OCI-LY7 (cell line): ENCODE results near the gene ZNF189. TPM values are rescaled to one million over a fixed set of nuclear protein-coding genes. Genes with fewer than 3 reads are reported as not detected.

Source experiments
- BruUV-seq: library from RNA; stranded (reverse); fragments of 400-500 nt; replicated peaks from 2 replicates; lab custom pipeline; 2021; lab: Mats Ljungman, UMichigan
- CTCF ChIA-PET: fragments of 300-600 bp; sonication (Branson Sonifier 250); formaldehyde crosslinking; loops from one replicate; lab custom pipeline; 2022; ENCODE audit warnings: antibody characterized with exemption; ENCODE audit not compliant: unreplicated experiment; lab: Charles Lee
- POLR2A ChIA-PET: fragments of 300-600 bp; sonication (Branson Sonifier 250); formaldehyde crosslinking; loops from one replicate; lab custom pipeline; 2022; ENCODE audit warnings: antibody characterized with exemption; lab: Charles Lee
- DNase-seq: peaks from one replicate; pipeline ENCODE4 v3.0.0-alpha.2; 2015; ENCODE audit warnings: low spot score
- H2AFZ ChIP-seq: fragments of 200-600 bp; sonication (generic), shearing (Covaris generic); 2 replicates; pipeline ENCODE4 v1.6.1; 2014; ENCODE audit warnings: mild to moderate bottlenecking, antibody characterized with exemption, low read length, moderate library complexity
- H3K27ac ChIP-seq: fragments of 200-600 bp; sonication (generic); 2 replicates; pipeline ENCODE4 v1.5.1; 2014; ENCODE audit warnings: mixed run types, low read depth, mild to moderate bottlenecking, moderate library complexity, low read length, inconsistent platforms; ENCODE audit not compliant: poor library complexity, severe bottlenecking
- H3K36me3 ChIP-seq: fragments of 200-600 bp; sonication (generic); 2 replicates; pipeline ENCODE4 v1.6.1; 2014; ENCODE audit warnings: mild to moderate bottlenecking, antibody characterized with exemption, low read length, moderate library complexity, mixed read lengths; ENCODE audit not compliant: insufficient read depth
- H3K4me1 ChIP-seq: fragments of 200-600 bp; sonication (generic); 2 replicates; pipeline ENCODE4 v1.5.1; 2014; ENCODE audit warnings: mild to moderate bottlenecking, low read length; ENCODE audit not compliant: insufficient read depth, poor library complexity, severe bottlenecking
- H3K4me2 ChIP-seq: fragments of 200-600 bp; sonication (generic); 2 replicates; pipeline ENCODE4 v1.6.1; 2014; ENCODE audit warnings: mild to moderate bottlenecking, low read length
- H3K4me3 ChIP-seq: fragments of 200-600 bp; sonication (generic); 2 replicates; pipeline ENCODE4 v1.5.1; 2014; ENCODE audit warnings: mild to moderate bottlenecking, low read depth, low read length; ENCODE audit not compliant: poor library complexity, severe bottlenecking
- H3K79me2 ChIP-seq: fragments of 200-600 bp; sonication (generic); 2 replicates; pipeline ENCODE4 v1.6.1; 2016; ENCODE audit warnings: low read depth, mild to moderate bottlenecking, low read length, moderate library complexity, mixed read lengths; ENCODE audit not compliant: insufficient read depth
- H3K9me2 ChIP-seq: fragments of 200-600 bp; sonication (generic); 2 replicates; pipeline ENCODE4 v1.6.1; 2016; ENCODE audit warnings: mild to moderate bottlenecking, low read length, mixed read lengths; ENCODE audit not compliant: insufficient read depth
- H3K9me3 ChIP-seq: fragments of 200-600 bp; sonication (generic); 2 replicates; pipeline ENCODE4 v1.6.1; 2014; ENCODE audit warnings: mild to moderate bottlenecking, mixed run types, low read length, mixed read lengths
- H4K20me1 ChIP-seq: fragments of 200-600 bp; sonication (generic); 2 replicates; pipeline ENCODE4 v1.6.1; 2014; ENCODE audit warnings: mild to moderate bottlenecking, antibody characterized with exemption, low read length, moderate library complexity, mixed read lengths; ENCODE audit not compliant: insufficient read depth
- EZH2phosphoT487 ChIP-seq: fragments of 200-600 bp; sonication (generic); IDR thresholded peaks from 2 replicates; pipeline ENCODE4 v1.6.1; 2018; ENCODE audit warnings: low read depth, borderline replicate concordance, mild to moderate bottlenecking, mixed run types, antibody characterized with exemption, low read length, moderate library complexity, mixed read lengths
- intact Hi-C: fragments of 100-400 bp; cut with micrococcal nuclease; formaldehyde crosslinking; loops from one replicate; pipeline ENCODE4 v1.10.0; 2022; ENCODE audit not compliant: unreplicated experiment
- total RNA-seq, 2 experiments: library from RNA; depleted of rRNA in 1 of 2; stranded (reverse); fragments of >200 nt in 1 of 2; shearing (Covaris generic) in 1 of 2; gene quantifications; 2 replicates each; pipeline ENCODE4 v1.2.3, GENCODE V29; 2014 to 2022
- TF ChIP-seq, protein P1 (sequence below): fragments of 200-600 bp; sonication (generic); conservative IDR thresholded peaks from 2 replicates; pipeline ENCODE4 v1.5.1; 2014; ENCODE audit warnings: mild to moderate bottlenecking, antibody characterized with exemption, low read length, moderate library complexity, mixed read lengths

ZNF189 gene
- total RNA-seq, 2 experiments from 2014 or later: 11.0 to 17.3 TPM

DNA sequence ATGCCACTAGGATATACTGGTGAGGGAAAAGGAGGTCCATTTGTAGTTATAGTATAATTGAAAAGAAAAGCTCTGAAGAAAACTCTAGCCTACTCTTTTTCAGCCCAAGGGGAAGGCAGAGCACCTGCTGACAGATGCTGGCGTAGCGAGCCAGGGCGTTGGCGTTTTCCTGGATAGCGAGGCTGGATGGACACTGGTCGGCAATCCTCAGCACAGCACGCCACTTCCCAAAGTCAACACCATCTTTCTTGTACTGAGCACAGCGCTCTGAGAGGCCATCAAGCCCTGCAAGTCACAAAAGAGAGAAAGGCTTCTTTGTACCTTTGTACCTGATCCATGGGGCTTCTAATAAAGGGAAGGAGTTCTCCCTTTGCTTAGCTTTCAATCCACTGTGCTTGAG is 28.7 kb downstream of the ZNF189 start:
- Histone ChIP-seq H3K36me3 (no peaks in the 10 kb centered on the region), H4K20me1 (no peaks in the 10 kb centered on the region), H3K4me2 (peak overlapping the region; percentile 64), H3K79me2 (no peaks in the 10 kb centered on the region), H3K27ac (peak overlapping the region; percentile 74), H3K4me3 (no peak overlapping the region), H3K4me1 (peaks cover 21% of the 10 kb centered on the region), H3K9me3 (no peaks in the 10 kb centered on the region), H3K9me2 (no peaks in the 10 kb centered on the region), H2AFZ (peak overlapping the region; percentile 93; the same call in 1 of the 2 replicates)
- BruUV-seq: no TSS peak
- intact Hi-C loops: no loop called here
- TF ChIP-seq EZH2phosphoT487: no peak
- TF ChIP-seq, protein P1, sequence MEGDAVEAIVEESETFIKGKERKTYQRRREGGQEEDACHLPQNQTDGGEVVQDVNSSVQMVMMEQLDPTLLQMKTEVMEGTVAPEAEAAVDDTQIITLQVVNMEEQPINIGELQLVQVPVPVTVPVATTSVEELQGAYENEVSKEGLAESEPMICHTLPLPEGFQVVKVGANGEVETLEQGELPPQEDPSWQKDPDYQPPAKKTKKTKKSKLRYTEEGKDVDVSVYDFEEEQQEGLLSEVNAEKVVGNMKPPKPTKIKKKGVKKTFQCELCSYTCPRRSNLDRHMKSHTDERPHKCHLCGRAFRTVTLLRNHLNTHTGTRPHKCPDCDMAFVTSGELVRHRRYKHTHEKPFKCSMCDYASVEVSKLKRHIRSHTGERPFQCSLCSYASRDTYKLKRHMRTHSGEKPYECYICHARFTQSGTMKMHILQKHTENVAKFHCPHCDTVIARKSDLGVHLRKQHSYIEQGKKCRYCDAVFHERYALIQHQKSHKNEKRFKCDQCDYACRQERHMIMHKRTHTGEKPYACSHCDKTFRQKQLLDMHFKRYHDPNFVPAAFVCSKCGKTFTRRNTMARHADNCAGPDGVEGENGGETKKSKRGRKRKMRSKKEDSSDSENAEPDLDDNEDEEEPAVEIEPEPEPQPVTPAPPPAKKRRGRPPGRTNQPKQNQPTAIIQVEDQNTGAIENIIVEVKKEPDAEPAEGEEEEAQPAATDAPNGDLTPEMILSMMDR: no peak
- ChIA-PET POLR2A (interaction anchor here (0.5 to 1.8 kb wide), 8 partner anchors 8 to 193 kb away, joined by 3 to 7 read pairs (median 3); partner anchors contain the start of genes ALDOB, MRPL50 and ZNF189), CTCF (no interaction called here)
- no peak for DNase-seq

DNA sequence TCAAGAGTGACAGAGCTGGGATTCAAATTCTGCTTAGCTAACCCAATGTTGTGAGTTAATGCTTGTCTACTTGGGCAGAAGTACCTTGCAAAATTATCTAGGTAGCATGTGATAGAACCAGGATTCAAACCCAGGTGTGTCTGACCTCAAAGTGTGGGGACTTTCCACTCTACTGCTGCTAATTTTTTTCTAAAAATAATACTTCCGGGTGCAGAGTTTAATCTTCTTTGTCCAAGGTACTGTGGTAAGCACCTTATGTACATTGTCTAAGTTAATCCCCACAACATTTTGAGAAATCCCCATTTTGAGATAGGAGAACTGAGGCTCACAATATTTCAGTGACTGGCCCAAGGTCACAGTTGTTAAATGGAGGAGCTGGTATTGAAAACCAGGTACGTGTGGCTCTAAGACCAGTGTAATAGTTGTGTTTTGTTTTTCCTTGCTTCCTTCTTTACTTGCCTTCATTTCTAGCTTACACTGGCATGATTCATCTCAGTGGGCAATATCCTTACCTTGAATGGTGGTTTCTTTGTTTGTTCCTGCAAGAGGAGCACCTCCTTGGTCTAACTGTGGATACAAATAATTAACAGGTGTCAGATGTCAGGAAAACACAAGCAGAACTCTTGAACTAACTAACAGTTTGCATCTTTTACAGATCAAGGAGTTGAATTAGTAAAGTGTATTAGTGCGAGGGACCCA is 29.5 kb downstream of the ZNF189 start:
- intact Hi-C loops: no loop called here
- DNase-seq: peak; percentile 69
- Histone ChIP-seq H3K4me1 (peaks cover 21% of the 10 kb centered on the region), H3K9me2 (no peaks in the 10 kb centered on the region), H3K36me3 (no peaks in the 10 kb centered on the region), H2AFZ (peak overlapping the region; percentile 93), H3K79me2 (no peaks in the 10 kb centered on the region), H3K4me3 (peak overlapping the region; percentile 25), H3K9me3 (no peaks in the 10 kb centered on the region), H3K27ac (peak overlapping the region; percentile 74), H4K20me1 (no peaks in the 10 kb centered on the region), H3K4me2 (peak overlapping the region; percentile 64)
- POLR2A ChIA-PET: interaction anchor here (0.7 to 1.8 kb wide), 7 partner anchors 9 to 193 kb away, joined by 3 to 7 read pairs (median 3); partner anchors contain the start of genes MRPL50 and ZNF189
- TF ChIP-seq, protein P1: no peak
- TF ChIP-seq EZH2phosphoT487: no peak
- BruUV-seq: no TSS peak
- CTCF ChIA-PET: no interaction called here

DNA sequence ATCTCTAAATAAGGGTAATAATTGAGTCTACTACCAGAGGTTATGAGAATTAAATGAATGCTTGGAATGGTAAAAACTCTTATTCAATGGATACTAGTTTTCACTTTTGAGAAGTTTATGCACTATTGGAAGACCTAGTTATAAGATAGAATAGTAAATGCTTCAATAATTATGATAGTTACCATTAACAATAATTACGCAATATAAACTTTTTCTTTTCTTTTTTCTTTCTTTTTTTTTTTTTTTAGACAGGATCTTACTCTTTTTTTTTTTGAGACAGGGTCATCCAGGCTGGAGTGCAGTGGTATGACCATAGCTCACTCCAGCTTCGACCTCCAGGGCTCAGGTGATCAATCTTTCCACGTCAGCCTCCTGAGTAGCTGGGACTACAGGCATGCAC is 30.3 kb downstream of the ZNF189 start:
- POLR2A ChIA-PET: interaction anchor here (0.7 to 1.7 kb wide), 4 partner anchors 8 to 104 kb away, joined by 3 to 4 read pairs (median 3); partner anchors contain the start of genes MRPL50 and ZNF189
- intact Hi-C loops: no loop called here
- Histone ChIP-seq H3K4me1 (peaks cover 21% of the 10 kb centered on the region), H4K20me1 (no peaks in the 10 kb centered on the region), H3K79me2 (no peaks in the 10 kb centered on the region), H3K9me3 (no peaks in the 10 kb centered on the region), H2AFZ (peak overlapping the region; percentile 93; the same call in 1 of the 2 replicates), H3K4me2 (peak overlapping the region; percentile 64), H3K9me2 (no peaks in the 10 kb centered on the region), H3K36me3 (no peaks in the 10 kb centered on the region), H3K4me3 (no peak overlapping the region), H3K27ac (peak overlapping the region; percentile 74)
- DNase-seq: no peak
- no peak for TF ChIP-seq EZH2phosphoT487
- TF ChIP-seq, protein P1: no peak
- CTCF ChIA-PET: no interaction called here
- BruUV-seq: no TSS peak
